Measurements from ENCODE around the gene EXOSC7. TPM values are rescaled to one million over a fixed set of nuclear protein-coding genes. Genes with fewer than 3 reads are reported as not detected.

EXOSC7 gene
- total and polyA plus RNA-seq, 7 donors: 16.2 to 44.3 (median 30.3) TPM

- H3K4me1 ChIP-seq: peaks cover 0 to 61% (median 23%) of the 10 kb centered on the region in 4 donors
- intact Hi-C loops (cut with DNase I): no loop called here
- TF ChIP-seq, protein P1, sequence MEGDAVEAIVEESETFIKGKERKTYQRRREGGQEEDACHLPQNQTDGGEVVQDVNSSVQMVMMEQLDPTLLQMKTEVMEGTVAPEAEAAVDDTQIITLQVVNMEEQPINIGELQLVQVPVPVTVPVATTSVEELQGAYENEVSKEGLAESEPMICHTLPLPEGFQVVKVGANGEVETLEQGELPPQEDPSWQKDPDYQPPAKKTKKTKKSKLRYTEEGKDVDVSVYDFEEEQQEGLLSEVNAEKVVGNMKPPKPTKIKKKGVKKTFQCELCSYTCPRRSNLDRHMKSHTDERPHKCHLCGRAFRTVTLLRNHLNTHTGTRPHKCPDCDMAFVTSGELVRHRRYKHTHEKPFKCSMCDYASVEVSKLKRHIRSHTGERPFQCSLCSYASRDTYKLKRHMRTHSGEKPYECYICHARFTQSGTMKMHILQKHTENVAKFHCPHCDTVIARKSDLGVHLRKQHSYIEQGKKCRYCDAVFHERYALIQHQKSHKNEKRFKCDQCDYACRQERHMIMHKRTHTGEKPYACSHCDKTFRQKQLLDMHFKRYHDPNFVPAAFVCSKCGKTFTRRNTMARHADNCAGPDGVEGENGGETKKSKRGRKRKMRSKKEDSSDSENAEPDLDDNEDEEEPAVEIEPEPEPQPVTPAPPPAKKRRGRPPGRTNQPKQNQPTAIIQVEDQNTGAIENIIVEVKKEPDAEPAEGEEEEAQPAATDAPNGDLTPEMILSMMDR (IDR thresholded peaks at IDR 0.05): no peak
- TF ChIP-seq POLR2A (IDR thresholded peaks at IDR 0.05): no peak
- TF ChIP-seq POLR2AphosphoS5 (IDR thresholded peaks at IDR 0.05): no peak
- TF ChIP-seq EP300 (IDR thresholded peaks at IDR 0.05): no peak
- H3K27ac ChIP-seq: no peak overlapping the region
- 93 to 94% methylated on average over 3 of the region's 3 CpGs for WGBS, 2 donors
- no peak for DNase-seq
- no peaks in the 10 kb centered on the region for H3K36me3 ChIP-seq
- H3K27me3 ChIP-seq: no peaks in the 10 kb centered on the region
- H3K4me3 ChIP-seq: no peak overlapping the region
- no peaks in the 10 kb centered on the region for H3K9me3 ChIP-seq
Measured at GRCh38 chr3:45031531-45031930, 55.5 kb downstream of the EXOSC7 start.

GRCh38 chr3:45032113-45032512, 56.1 kb downstream of the EXOSC7 start:
- DNase-seq: no peak
- Histone ChIP-seq H3K27me3 (no peaks in the 10 kb centered on the region), H3K9me3 (no peaks in the 10 kb centered on the region), H3K4me3 (no peak overlapping the region), H3K27ac (no peak overlapping the region), H3K4me1 (peaks cover 0 to 61% (median 25%) of the 10 kb centered on the region in 4 donors), H3K36me3 (no peaks in the 10 kb centered on the region)
- WGBS, 2 donors: 94 to 97% methylated on average over 2 of the region's 2 CpGs
- intact Hi-C loops (cut with DNase I): no loop called here
- TF ChIP-seq, protein P1 (IDR thresholded peaks at IDR 0.05): no peak
- TF ChIP-seq POLR2A (IDR thresholded peaks at IDR 0.05): no peak
- TF ChIP-seq EP300 (IDR thresholded peaks at IDR 0.05): no peak
- no peak for TF ChIP-seq POLR2AphosphoS5 (IDR thresholded peaks at IDR 0.05)

GRCh38 chr3:45033791-45034190, 57.7 kb downstream of the EXOSC7 start:
- H3K36me3 ChIP-seq: no peaks in the 10 kb centered on the region
- no peak for TF ChIP-seq POLR2A (IDR thresholded peaks at IDR 0.05)
- no peaks in the 10 kb centered on the region for H3K9me3 ChIP-seq
- intact Hi-C loops (cut with DNase I): no loop called here
- peaks cover 0 to 46% (median 30%) of the 10 kb centered on the region in 4 donors for H3K4me1 ChIP-seq
- H3K27me3 ChIP-seq: no peaks in the 10 kb centered on the region
- 89 to 94% methylated on average over 6 of the region's 6 CpGs for WGBS, 2 donors
- no peak for DNase-seq
- no peak overlapping the region for H3K4me3 ChIP-seq
- peak overlapping the region in 3 of 4 donors; percentile 32 to 79 (median 66) for H3K27ac ChIP-seq

GRCh38 chr3:45034612-45035252, 58.7 kb downstream of the EXOSC7 start:
- intact Hi-C loops (cut with DNase I): loop anchor here (5.0 kb wide), 4 partner anchors 57 to 623 kb away; partner anchors contain the start of genes EXOSC7, TMEM158 and ZDHHC3
- peak; percentile 82 for DNase-seq
- WGBS, 2 donors: 32 to 51% methylated on average over 3 of the region's 3 CpGs
- Histone ChIP-seq H3K27me3 (no peaks in the 10 kb centered on the region), H3K9me3 (no peaks in the 10 kb centered on the region), H3K36me3 (no peaks in the 10 kb centered on the region), H3K4me1 (peaks cover 0 to 37% (median 30%) of the 10 kb centered on the region in 4 donors), H3K27ac (peak overlapping the region; percentile 55 to 79 (median 70)), H3K4me3 (no peak overlapping the region)
- TF ChIP-seq EP300 (IDR thresholded peaks at IDR 0.05) (no peak), POLR2AphosphoS5 (IDR thresholded peaks at IDR 0.05) (no peak), POLR2A (IDR thresholded peaks at IDR 0.05) (no peak)
- TF ChIP-seq, protein P1 (IDR thresholded peaks at IDR 0.05): no peak

- intact Hi-C loops (cut with DNase I): loop anchor here (5.0 kb wide), 4 partner anchors 58 to 622 kb away; partner anchors contain the start of genes EXOSC7, TMEM158 and ZDHHC3
- Histone ChIP-seq H3K4me1 (peaks cover 0 to 34% (median 27%) of the 10 kb centered on the region in 4 donors), H3K4me3 (peak overlapping the region; percentile 17 to 48 (median 44)), H3K9me3 (no peaks in the 10 kb centered on the region), H3K27me3 (no peaks in the 10 kb centered on the region), H3K36me3 (no peaks in the 10 kb centered on the region), H3K27ac (peak overlapping the region; percentile 55 to 79 (median 70))
- 23 to 31% methylated on average over 64 of the region's 64 CpGs for WGBS, 2 donors
- peak; percentile 79 for DNase-seq
- TF ChIP-seq POLR2AphosphoS5 (IDR thresholded peaks at IDR 0.05) (no peak), EP300 (IDR thresholded peaks at IDR 0.05) (no peak), POLR2A (IDR thresholded peaks at IDR 0.05) (no peak)
- TF ChIP-seq, protein P1 (IDR thresholded peaks at IDR 0.05): no peak
Measured at GRCh38 chr3:45035441-45036301, 59.6 kb downstream of the EXOSC7 start.
